Measurements from ENCODE around the gene RDH12.

GRCh38 chr14:67735336-67736147 lies 33.9 kb downstream of the RDH12 start:
- TF ChIP-seq CTCF (conservative IDR thresholded peaks at IDR 0.05; ENCODE audit: low read length) (no peak), EZH2phosphoT487 (IDR thresholded peaks at IDR 0.05; ENCODE audit: borderline replicate concordance, low read depth, low read length) (no peak)
